HG02642 (cell line): ENCODE results near the gene MGAT2.
"Not testable (repeated sequence)": the region's sequence is repeated elsewhere in the genome, so short reads cannot be mapped to it uniquely, and the experiment has no call there.

ENCODE experiments used
- ATAC-seq: cut with Tn5 transposase; IDR thresholded peaks from one replicate; pipeline ENCODE4 v1.9.1; 2021; ENCODE audit warnings: mild to moderate bottlenecking; ENCODE audit not compliant: unreplicated experiment, poor library complexity

MGAT2 gene

DNA sequence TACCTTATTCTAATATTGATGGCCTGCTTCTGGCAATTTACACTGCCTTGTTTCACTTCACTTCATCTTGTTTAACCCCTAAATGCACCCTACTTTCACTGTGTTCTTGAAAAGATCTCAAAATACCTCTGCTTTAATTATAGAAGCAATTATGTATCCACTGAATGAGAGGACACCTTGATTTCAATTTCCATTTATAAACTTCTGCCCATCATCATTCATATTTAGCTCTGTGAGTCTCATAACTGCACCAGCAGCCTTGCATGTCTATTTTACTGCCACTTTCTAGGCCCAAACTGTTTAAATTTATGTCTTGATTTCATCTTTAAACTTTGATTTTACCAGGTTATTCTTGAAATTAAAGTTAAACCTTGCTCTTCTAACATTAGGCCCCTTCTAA, 21.6 kb downstream of the MGAT2 start:
- ATAC-seq, result no peak

- ATAC-seq, result no peak
These were observed 32.9 kb downstream of the MGAT2 start for GRCh38 chr14:49653508-49653907.

DNA sequence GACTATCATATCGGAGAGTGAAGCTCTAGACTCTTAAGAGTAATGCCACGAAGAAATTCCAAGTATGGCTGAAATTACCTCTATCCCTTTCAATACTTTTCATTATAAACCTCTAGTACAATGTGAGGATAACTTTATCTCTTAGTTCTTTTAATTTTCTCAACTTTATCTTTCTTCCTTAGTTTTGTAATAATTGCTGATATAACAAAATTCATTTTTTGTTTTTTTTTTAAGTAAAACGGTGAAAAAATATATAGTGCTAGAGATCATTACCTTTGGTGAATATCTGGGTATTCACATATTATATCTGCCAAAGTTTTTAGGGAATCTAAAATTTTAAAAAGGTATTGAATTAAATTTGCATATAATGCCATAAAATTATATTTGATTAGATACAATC, 33.9 kb downstream of the MGAT2 start:
- no peak for ATAC-seq

DNA sequence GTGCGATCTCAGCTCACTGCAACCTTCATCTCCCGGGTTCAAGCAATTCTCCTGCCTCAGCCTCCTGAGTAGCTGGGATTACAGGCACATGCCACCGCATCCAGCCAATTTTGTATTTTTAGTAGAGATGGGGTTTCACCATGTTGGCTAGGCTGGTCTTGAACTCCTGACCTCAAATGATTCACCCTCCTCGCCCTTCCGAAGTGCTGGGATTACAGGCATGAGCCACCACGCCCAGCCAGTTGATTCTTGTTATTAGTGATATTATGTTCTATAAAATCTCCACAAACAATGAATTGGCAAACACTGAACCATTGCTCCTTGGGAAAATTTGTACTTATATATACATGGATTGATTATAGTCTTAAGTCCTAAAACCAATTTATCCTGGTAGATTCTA, 36.9 kb downstream of the MGAT2 start:
- not testable (repeated sequence) for ATAC-seq

- ATAC-seq, result no peak
These were observed 39.2 kb downstream of the MGAT2 start for GRCh38 chr14:49659526-49660455.

- no peak for ATAC-seq
These were observed 49.9 kb downstream of the MGAT2 start for GRCh38 chr14:49670475-49670874.
